GM18520 (cell line): Measurements from ENCODE around the gene OST4.

ENCODE experiments used
- ATAC-seq: cut with Tn5 transposase; IDR thresholded peaks from one replicate; pipeline ENCODE4 v1.9.1; 2021; ENCODE audit not compliant: unreplicated experiment

Gene OST4

DNA sequence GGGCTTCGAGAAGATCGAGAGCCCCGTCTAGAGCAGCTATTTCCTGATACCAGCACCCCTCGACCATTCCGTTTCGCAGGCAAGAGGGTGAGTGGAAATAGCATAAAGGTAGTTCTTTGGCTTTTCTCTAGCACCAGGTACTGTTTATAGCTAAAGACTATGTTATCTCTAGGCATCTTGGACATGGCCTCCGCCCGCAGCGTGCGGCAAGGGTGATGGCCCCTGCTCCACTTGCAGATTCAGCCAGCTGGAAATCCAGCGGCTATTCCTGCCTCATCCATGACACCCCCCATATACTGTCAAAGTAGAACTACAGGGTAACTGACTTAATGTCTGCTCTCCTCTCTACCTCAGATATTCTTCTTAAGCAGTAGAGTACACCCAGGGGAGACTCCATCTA, 16.7 kb downstream of the OST4 start:
- no peak for ATAC-seq

DNA sequence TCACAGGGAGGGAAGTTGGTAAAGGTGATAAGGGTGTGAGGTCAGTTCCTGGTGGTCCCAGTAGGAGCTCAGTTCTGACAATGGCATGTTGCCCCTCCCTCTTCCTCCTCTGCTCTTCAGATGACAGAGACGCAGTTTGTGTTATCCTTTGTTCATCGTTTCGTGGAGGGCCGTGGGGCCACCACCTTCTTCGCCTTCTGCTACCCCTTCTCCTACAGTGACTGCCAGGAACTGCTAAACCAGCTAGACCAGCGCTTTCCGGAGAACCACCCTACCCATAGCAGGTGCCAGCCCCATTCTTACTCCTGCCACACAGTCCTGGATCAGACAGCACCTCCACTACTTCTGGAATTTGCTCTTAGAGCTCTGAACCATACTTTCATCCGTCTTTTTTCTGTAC, 17.7 kb downstream of the OST4 start:
- ATAC-seq, result no peak

DNA sequence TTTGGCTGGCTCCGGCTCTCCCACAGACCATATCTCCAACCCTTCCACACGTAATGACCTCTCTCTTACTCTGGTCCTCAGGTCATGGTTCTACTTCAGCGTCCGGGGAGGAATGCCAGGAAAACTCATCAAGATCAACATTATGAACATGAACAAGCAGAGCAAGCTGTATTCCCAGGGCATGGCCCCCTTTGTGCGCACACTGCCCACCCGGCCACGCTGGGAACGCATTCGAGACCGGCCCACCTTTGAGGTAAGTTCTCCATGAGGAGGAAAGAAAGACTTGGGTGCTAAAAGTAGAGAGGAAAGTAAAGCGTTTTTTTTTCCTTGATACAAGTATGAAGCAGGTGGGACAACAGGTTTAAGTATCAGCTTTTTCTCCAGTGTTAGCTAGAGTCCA, 18.1 kb downstream of the OST4 start:
- no peak for ATAC-seq

DNA sequence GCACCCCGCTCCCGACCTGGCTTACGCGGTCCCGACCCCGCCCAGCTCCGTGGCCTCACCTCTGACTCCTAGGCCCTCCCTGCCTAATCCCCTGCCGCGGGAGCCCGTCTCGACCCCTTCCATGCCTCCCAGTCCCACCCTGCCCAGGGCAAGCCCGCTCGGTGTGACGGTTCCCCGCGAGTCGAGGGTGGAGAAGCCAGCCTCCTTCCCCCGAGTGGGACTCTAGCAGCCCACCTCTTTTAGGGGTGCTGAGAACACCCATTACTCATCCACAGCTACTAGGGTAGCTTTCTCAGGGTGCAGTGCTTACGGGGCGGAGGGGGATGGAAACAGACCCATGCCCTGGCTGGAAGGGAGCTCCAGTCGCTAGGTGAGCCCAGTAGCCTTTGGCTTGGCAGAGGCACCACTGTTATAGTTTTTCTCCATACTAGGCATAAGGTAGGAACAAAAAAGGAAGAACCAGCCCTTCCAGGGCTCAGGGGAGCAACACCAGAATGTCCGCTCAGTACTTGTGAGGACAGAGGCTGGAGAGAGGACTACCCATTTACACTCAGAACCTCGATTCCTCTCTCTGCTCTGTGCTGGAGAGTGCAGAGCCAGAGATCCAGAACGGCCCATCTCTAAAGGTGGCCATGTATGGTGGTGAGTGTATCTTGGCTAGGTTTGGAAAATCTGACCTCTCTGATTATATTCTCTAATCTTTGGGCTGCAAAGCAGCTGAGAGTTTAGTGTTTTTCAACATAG, 19.4 kb downstream of the OST4 start:
- ATAC-seq, result no peak

DNA sequence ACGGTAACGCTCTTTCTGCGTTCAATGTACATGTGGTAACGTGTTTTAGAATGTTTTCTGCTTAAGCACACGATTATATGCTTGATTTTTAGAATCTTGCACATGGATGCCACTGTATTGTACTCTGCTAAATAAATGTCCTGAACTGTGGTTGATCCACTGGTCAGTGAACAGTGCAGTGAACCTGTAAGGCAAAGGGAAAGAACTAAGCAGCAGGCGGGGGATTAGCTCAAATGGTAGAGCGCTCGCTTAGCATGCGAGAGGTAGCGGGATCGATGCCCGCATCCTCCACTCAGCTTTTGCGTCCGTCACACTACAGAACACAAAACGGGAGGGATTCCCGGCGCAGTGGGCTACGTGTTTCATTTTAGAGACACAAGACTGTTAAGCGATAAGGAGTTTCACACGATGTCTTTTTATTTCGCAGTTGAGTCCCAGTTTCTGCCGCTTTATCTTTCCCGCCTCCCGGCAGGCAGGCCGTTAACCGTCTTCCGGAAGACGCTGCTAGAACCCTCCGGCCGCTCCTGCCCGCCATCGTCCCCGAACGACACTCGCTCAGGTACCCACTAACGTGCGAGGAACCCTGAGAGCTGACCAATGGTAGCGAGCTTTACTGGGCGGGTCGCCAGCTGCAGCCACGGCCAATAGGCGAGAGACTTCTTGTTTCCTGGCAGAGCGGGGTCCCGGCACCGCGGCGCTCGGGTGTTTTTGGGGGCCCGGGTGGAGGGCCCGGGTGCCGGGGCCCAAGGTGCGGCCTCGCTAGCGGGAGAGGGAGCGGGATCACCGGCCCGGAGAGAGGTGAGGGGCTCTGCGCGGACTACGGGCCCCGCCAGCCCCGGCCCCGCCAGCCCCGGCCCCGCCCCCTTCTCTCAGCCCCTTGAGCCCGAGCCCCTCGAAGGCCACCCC, 20.2 kb downstream of the OST4 start, which contains the start of gene AGBL5:
Gene AGBL5, plus strand, starts transcription at position 673 of the 906 bp plus-strand sequence. CDS start 1,291 bp downstream, outside the sequence.
- peak; percentile 51 for ATAC-seq

DNA sequence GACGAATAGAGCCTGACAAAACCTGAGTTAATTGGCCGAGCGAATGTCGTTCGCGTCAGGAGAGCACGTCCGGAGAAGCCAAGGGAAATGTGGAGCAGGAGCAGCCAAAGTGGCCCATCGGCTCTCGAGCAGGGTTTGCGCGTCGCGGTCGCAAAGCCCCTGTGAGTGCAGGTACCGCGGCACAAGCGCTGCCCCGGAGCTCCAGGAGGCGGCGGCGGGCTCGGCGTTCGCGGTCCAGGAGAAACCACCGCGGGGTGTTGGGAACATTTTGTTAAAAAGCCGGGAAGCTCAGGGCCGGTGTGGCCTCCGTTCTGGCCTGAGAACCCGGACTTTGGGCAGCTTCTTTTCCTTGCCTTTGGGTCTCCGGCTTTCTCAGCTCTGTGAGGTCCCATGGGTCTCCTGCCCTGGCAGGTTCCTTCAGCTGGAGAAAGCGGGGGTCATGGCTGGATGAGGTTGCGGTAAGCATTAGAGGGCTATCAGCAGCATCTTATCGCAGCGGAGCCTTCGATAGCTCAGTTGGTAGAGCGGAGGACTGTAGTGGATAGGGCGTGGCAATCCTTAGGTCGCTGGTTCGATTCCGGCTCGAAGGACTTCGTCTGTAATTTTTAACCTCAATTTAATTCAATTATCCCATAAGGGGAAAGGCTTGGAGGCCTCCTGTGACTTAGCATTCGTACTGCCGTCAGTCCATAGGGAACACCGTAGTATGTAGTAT, 21.0 kb downstream of the OST4 start:
- ATAC-seq, result peak; percentile 42

DNA sequence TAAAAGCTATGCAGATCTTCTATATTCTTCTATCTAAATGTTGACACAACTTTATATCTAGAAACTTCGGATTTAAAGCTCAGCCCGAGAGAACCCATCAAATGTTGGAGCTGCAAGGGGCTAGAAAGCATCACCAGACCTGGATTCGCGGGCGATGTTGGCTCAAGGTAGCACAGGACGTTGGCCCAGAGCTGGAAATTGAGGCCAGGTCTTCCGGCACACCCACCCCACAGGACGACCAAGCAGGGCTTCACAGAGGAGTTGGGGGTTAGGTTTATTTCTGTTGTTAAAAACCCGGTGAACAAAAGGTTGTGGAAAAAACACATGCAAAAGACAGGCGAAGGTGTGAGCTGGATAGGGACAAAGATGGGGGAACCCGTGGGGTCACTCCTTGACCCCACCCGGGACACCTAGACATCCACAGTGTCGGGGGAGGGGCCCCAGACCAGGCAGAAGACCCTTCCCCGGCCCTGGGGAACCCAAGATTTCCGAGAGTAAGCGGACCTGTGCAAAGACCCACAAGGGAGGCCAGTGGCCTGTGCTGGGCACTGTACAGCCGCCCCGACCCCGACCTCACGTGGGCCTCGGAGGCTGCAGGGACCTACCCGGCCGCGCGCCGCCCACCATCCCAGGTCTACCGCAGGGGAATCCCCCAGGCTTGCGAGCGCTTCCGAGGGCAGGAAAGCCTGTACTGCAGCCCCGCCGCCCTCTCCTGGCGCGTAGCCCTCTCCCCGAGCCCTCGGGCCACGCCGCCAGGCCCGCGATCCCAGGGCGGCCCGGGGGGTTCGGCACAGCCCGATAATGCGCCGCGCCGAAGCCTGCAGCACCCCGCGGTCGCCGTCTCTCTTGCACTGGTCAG, 21.8 kb downstream of the OST4 start:
- ATAC-seq, result no peak

DNA sequence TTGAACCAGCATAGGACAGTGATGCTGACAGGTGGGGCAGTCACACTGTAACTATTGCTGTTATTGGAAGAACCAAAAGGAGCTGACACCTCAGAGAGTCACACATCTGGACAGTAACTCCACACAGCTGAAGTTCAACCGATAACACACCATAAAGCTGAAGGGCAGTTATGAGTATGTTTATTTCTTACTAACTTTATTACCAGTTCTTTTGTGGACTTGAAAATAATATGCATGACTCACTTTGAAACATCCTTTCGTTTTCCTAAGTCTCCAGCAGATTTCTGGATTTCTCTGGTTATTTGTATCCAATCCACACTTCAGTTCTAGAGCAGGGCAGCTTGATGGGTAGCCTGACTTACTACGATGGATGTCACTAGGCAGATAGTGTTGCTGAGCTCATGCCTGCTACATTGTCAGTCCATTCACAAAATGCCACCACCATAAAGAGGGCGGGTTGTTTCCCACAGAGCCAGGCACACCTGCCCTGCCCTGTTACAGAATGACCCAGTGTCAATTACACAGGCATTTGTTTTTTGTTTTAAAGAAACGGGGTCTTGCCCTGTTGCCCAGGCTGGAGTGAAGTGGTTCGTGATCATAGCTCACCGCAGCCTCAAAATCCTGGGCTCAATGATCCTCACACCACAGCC, 28.3 kb downstream of the OST4 start:
- ATAC-seq, result no peak

DNA sequence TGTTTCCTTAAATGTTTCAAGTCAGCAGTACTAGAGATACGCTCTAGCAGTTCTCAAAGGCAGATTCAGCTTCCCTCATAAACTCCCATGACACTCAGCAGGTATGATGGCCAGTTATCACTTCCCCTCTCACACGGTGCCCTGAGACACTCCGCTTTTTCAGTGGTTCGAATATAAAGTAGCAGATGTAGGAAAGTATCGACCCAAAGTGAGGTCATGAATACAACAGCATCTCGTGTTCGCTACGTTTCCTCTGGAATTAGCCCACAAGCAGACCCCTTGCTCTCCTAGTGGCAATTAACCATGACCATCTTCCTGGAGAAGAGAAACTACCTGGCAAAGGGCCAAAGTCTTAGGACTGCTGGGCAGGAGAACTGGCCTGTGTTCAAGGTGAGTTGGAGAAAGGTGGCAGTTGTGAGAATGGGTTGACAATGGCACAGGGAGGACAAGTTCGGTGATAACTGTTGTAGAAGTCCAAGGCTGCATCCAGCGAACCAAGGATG, 29.2 kb downstream of the OST4 start:
- ATAC-seq, result no peak

DNA sequence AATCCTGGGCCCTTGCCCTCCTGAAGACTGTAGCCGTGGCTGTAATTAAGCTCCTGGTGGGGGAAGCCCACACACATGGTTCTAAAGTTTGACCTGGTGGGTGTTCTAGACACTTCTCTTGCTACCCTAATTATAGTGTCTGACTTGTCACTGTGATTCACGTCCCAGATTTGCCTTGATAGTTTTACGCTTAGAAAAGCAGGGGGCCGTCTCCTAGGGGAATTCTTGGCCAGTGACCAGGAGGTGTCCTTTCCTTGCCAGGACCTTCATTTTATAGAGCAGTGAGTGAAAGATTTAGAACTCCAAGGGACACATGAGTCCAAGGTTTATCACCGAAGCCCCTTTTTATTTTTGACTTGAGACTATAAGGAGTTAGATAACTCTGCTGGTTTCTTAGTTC, 29.7 kb downstream of the OST4 start:
- no peak for ATAC-seq

DNA sequence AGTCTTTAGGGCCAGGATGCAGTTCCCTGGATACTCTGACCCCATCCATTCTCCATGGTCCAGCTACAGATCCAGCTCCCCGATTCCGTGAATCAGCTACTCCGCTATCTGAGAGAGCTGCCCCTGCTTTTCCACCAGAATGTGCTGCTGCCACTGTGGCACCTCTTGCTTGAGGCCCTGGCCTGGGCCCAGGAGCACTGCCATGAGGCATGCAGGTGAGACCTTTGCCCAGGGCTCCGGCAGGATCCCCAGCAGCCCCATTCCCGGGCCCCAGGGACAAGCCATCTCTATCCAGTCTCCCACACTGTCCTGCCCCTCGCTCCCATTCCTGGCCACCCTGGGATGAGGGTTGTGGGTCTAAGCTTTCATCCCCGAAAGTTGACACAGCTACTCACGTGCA, 31.2 kb downstream of the OST4 start:
- ATAC-seq, result no peak

DNA sequence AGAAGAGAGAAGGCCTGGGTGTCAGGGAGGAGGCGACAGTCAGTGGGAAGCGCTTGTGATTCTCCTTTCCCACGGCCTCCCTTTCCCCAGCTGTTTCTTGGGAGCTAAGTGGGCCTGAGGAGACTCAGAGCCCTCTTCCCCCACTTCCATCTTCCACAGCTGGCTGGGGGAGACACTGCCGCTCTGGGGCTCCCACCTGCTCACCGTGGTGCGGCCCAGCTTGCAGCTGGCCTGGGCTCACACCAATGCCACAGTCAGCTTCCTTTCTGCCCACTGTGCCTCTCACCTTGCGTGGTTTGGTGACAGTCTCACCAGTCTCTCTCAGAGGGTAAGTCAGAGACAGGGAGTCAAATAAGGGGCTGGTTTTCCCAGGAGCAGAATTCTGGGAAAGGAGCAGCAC, 31.6 kb downstream of the OST4 start:
- no peak for ATAC-seq

DNA sequence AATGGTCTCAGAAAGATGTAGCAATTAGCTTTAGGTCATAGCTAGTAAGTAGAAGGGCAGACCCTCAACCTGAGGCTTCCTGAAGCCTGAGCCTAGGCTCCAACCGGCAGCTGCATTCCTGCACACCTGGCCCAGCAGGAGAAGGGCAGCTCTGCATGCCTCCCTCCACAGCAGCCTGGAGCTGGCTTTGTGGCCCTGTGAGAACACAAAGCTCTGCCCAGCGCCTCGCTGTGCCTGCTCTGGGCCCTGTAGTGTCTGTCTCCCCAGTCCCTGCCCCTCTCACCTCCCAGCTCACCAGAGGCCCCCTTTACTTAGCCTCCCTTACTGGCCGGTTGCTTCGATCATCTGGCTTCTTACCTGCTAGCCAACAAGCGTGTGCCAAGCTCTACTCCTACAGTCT, 32.0 kb downstream of the OST4 start:
- ATAC-seq, result no peak

DNA sequence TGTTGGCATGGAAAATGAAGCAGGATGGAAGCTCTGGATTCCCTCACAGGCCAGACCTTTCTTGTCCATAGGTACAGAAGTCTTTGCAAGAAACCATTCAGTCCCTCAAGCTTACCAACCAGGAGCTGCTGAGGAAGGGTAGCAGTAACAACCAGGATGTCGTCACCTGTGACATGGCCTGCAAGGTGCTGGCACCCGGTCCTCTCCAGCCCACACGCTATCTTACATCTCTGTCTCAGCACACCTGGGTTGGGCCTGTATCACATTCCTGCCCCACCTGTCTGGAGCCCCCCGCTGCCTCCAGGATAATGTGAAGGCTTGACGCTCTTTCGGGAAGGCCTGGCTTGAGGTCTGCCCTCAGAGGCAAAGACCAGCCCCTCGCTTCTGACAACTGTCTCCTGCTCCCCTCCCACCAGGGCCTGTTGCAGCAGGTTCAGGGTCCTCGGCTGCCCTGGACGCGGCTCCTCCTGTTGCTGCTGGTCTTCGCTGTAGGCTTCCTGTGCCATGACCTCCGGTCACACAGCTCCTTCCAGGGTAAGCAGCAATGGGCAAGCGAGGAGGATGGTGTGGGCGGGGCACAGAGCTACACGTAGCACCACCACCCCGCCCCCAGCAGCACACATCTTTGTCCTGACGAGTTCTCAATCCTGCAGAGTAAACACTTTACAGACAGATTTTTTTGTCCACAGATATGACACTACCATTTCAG, 32.7 kb downstream of the OST4 start:
- no peak for ATAC-seq

DNA sequence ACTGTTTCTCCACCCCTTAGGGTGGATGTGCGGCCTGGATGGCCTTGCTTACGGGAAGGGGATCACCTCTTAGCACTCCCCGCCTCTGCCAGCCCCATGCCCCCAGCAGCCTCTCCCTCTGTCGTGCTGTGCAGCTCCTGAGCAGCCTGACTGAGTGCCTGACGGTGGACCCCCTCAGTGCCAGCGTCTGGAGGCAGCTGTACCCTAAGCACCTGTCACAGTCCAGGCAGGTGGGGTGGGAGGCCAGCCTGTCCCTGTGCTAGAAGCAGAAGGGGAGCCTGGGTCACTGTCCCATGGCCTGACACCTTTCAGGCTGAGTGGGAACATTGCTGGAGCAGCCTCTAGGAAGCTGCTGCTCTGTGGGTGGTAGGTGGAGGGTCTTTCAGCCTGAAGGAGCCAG, 33.4 kb downstream of the OST4 start:
- ATAC-seq, result no peak

DNA sequence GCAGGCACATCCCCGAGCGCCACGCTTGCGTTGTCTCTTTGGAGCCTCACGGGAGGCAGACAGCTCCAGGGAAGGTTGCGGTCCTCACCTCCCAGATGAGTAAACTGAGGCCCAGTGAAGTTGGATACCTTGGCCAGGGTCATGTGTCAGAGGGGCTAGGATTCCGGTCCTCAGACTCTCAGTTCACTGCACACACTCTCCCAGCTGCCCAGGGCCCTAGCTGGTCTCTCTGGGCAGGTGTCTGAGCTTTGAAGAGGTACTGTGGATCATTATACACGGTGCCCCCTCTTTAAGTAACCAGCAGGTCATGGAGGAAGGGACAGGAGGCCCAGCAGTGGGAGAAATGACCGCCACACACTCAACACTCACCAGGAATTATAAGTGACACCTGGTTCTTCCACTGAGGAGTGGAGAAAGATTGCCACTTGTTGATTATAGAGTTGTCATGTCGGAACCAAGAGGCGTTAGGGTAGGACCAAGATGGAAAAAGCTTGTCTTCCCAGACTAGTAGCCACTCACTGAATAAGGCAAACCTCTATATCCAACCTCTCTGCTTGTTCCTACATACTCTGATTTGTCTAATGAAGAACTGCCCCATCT, 38.1 kb downstream of the OST4 start:
- no peak for ATAC-seq

DNA sequence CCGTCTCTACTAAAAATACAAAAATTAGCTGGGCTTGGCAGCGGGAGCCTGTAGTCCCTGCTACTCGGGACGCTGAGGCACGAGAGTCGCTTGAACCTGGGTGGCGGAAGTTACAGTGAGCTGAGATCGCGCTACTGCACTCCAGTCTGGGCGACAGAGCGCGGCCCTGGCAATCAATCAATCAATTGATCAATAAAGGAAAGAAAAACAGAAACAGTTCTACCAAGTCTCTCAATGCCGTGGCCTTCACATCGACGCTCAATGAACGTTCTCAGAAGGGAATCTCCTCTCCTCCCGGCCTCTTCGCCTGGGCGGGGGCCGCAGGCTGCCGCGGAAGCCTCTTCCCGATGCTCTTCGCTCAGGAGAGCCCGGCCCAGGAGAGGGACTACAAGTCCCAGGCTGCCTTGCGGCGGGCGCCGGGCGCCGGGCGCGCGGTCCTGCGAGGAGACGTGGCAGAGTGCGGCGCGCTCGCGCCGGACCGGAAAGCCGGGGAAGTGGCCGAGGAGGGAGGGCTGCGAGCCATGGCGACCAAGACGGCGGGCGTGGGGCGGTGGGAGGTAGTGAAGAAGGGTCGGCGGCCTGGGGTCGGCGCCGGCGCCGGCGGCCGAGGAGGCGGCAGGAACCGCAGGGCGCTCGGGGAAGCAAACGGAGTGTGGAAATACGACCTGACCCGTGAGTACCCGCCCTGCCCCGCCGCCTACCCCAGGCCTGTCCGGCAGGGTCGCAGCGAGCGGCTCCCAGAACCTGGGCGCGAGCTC, 38.8 kb downstream of the OST4 start, which contains the start of gene TMEM214:
Gene TMEM214, plus strand, starts transcription at position 471 of the 758 bp plus-strand sequence. Its CDS starts 51 bp downstream, at position 522.
- peak; percentile 87 for ATAC-seq

DNA sequence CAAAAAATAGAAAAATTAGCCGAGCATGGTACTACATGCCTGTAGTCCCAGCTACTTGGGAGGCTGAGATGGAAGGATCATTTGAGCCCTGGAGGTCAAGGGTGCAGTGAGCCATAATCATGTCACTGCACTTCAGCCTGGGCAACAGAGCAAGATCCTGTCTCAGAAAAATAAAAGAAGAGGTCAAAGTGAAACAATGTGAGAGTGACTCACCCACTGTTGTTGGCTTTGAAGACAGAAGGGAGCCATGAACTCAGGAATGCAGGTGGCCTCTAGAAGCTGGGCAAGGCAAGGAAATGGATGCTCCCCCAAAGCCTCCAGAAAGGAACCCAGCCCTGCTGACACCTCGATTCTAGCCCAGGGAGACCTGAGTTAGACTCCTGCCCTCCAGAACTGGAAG, 42.4 kb downstream of the OST4 start:
- no peak for ATAC-seq
